ENCODE results near the gene NFIB.

GRCh38 chr9:14082732-14083131 is 231.2 kb downstream of the NFIB start:
- TF ChIP-seq POLR2A (IDR thresholded peaks at IDR 0.05; ENCODE audit: low read depth, low read length): no peak
- TF ChIP-seq TAF1 (IDR thresholded peaks at IDR 0.05; ENCODE audit: low read depth, low read length): no peak
- TF ChIP-seq PAX5 (IDR thresholded peaks at IDR 0.05; ENCODE audit: insufficient read depth, low read length, severe bottlenecking): no peak
- TF ChIP-seq POLR2AphosphoS5 (IDR thresholded peaks at IDR 0.05; ENCODE audit: low read depth, low read length): no peak
